ENCODE data around the gene C6orf120. TPM values are rescaled to one million over a fixed set of nuclear protein-coding genes. Genes with fewer than 3 reads are reported as not detected.

The C6orf120 gene
- polyA plus RNA-seq, 3 donors: 8.3 to 31.4 (median 28.5) TPM

GRCh38 chr6:169675011-169675410 is 26.9 kb upstream of the C6orf120 start:
- Mint-ChIP-seq H3K4me3 (no peak overlapping the region), H3K4me1 (peaks cover 3% of the 10 kb centered on the region), H3K27me3 (ENCODE audit: low read depth in 3 of 3) (no peaks in the 10 kb centered on the region), H3K9me3 (peaks cover 0 to 3% (median 0%) of the 10 kb centered on the region in 7 donors), H3K36me3 (peaks cover 18% of the 10 kb centered on the region in 2 donors), H3K27ac (no peak overlapping the region)
- no peaks in the 10 kb centered on the region for H3K27me3 ChIP-seq (ENCODE audit: control insufficient read depth in 2 of 2, insufficient read depth in 2 of 2, low read length in 2 of 2)
- TF ChIP-seq, protein P1, sequence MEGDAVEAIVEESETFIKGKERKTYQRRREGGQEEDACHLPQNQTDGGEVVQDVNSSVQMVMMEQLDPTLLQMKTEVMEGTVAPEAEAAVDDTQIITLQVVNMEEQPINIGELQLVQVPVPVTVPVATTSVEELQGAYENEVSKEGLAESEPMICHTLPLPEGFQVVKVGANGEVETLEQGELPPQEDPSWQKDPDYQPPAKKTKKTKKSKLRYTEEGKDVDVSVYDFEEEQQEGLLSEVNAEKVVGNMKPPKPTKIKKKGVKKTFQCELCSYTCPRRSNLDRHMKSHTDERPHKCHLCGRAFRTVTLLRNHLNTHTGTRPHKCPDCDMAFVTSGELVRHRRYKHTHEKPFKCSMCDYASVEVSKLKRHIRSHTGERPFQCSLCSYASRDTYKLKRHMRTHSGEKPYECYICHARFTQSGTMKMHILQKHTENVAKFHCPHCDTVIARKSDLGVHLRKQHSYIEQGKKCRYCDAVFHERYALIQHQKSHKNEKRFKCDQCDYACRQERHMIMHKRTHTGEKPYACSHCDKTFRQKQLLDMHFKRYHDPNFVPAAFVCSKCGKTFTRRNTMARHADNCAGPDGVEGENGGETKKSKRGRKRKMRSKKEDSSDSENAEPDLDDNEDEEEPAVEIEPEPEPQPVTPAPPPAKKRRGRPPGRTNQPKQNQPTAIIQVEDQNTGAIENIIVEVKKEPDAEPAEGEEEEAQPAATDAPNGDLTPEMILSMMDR (IDR thresholded peaks at IDR 0.05): no peak
- intact Hi-C loops (cut with micrococcal nuclease): no loop called here
- no peak overlapping the region for H3K4me3 ChIP-seq (replicated peaks in 1 of 3; ENCODE audit: low read depth in 2 of 3, low read length in 3 of 3)
- no peak for DNase-seq
- H2AFZ ChIP-seq (ENCODE audit: insufficient read depth, low read depth, low read length, poor library complexity, severe bottlenecking): no peak overlapping the region
- no peaks in the 10 kb centered on the region for H3K79me2 ChIP-seq (ENCODE audit: insufficient read depth, low read length)
- H3K36me3 ChIP-seq (replicated peaks in 1 of 2; ENCODE audit: control insufficient read depth in 1 of 2, insufficient read depth in 2 of 2, low read length in 2 of 2): peaks cover 3 to 11% of the 10 kb centered on the region in 2 donors
- H4K20me1 ChIP-seq (ENCODE audit: insufficient read depth, low read length): no peaks in the 10 kb centered on the region
- H3K4me1 ChIP-seq (ENCODE audit: control insufficient read depth in 1 of 2, insufficient read depth in 2 of 2, low read length in 2 of 2): peaks cover under 1% of the 10 kb centered on the region in 2 donors
- H3K9ac ChIP-seq (ENCODE audit: insufficient read depth, low read length, poor library complexity, severe bottlenecking): no peak overlapping the region
- H3K9me3 ChIP-seq (replicated peaks in 1 of 2; ENCODE audit: control insufficient read depth in 1 of 2, insufficient read depth in 1 of 2, low read length in 2 of 2): no peaks in the 10 kb centered on the region
- no peak overlapping the region for H3K27ac ChIP-seq (ENCODE audit: low read depth in 1 of 2, low read length in 2 of 2)
- no peak overlapping the region for H3K4me2 ChIP-seq (replicated peaks; ENCODE audit: extremely low read depth, low read length, poor library complexity, severe bottlenecking)
- no CpG with 5 or more reads among the region's 3 CpGs for WGBS (ENCODE audit: insufficient coverage)

GRCh38 chr6:169677096-169677495 is 24.8 kb upstream of the C6orf120 start:
- Histone ChIP-seq H2AFZ (ENCODE audit: insufficient read depth, low read depth, low read length, poor library complexity, severe bottlenecking) (no peak overlapping the region), H3K9me3 (replicated peaks in 1 of 2; ENCODE audit: control insufficient read depth in 1 of 2, insufficient read depth in 1 of 2, low read length in 2 of 2) (peaks cover 7 to 10% of the 10 kb centered on the region in 2 donors), H3K4me3 (replicated peaks in 1 of 3; ENCODE audit: low read depth in 2 of 3, low read length in 3 of 3) (no peak overlapping the region), H3K4me1 (ENCODE audit: control insufficient read depth in 1 of 2, insufficient read depth in 2 of 2, low read length in 2 of 2) (no peaks in the 10 kb centered on the region), H3K27ac (ENCODE audit: low read depth in 1 of 2, low read length in 2 of 2) (no peak overlapping the region), H3K36me3 (replicated peaks in 1 of 2; ENCODE audit: control insufficient read depth in 1 of 2, insufficient read depth in 2 of 2, low read length in 2 of 2) (peaks cover 0 to 5% of the 10 kb centered on the region in 2 donors), H3K9ac (ENCODE audit: insufficient read depth, low read length, poor library complexity, severe bottlenecking) (no peak overlapping the region), H3K27me3 (ENCODE audit: control insufficient read depth in 2 of 2, insufficient read depth in 2 of 2, low read length in 2 of 2) (no peaks in the 10 kb centered on the region), H3K4me2 (replicated peaks; ENCODE audit: extremely low read depth, low read length, poor library complexity, severe bottlenecking) (no peak overlapping the region), H3K79me2 (ENCODE audit: insufficient read depth, low read length) (no peaks in the 10 kb centered on the region), H4K20me1 (ENCODE audit: insufficient read depth, low read length) (no peaks in the 10 kb centered on the region)
- Mint-ChIP-seq H3K27me3 (ENCODE audit: low read depth in 3 of 3) (no peaks in the 10 kb centered on the region), H3K36me3 (peaks cover 19 to 23% of the 10 kb centered on the region in 2 donors), H3K9me3 (peaks cover 4 to 17% (median 6%) of the 10 kb centered on the region in 7 donors), H3K27ac (no peak overlapping the region), H3K4me3 (no peak overlapping the region), H3K4me1 (no peaks in the 10 kb centered on the region)
- no peak for DNase-seq
- TF ChIP-seq, protein P1 (IDR thresholded peaks at IDR 0.05): no peak
- 89% methylated on average over 1 of the region's 1 CpG for WGBS (ENCODE audit: insufficient coverage)
- intact Hi-C loops (cut with micrococcal nuclease): no loop called here

Measured in CD14-positive monocyte (primary cell).